Brain pericyte (primary cell): Measurements from ENCODE around the gene SNX32.
A peak's percentile ranks its signal among the peaks of the same experiment; 100 is the strongest.

Experiments used
- DNase-seq: peaks from one replicate; pipeline ENCODE4 v3.0.0-alpha.2; 2012; ENCODE audit warnings: low read depth, low spot score

The SNX32 gene

DNA sequence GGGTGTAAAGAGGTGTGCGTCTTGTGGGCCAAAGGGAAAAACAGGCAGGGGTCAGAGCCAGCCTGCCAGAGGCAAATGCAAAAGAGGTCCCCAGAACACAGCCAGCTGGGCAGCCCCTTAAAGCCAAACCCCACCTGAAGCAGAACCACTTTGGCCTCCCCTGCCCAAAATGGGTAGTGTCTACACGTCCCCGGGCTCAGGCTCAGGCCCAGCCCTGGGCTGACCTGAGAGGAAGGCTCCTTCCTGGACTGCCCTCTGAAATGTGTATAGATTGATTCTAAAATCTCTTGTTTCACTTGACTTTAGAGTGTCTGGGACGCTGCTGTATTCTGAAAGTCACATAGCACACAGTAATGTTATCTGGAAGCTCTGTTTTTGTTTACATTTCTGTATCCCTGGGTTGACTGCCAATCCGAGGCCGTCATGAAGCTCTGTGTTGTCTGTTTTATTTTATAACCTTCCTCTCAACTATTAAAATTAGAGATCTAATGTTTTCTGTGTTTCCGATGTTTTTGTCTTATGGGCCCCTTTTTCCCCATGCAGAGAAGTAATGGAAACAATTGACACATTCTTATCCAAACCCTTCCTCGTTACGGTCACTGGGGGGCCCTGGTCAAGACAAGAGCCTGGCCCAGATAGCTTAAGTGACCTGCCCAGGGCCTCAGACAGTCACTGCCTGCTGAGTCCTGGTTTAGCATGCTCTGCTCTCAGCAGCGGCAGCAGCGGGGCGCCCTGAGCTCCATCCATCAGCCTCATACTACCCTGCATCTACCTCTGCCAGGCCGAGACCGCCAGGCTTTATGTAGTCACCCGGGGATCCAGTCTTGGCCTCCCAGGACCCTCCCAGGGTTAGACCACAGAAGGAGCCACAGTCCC lies 36.8 kb upstream of the SNX32 start:
- no peak for DNase-seq

DNA sequence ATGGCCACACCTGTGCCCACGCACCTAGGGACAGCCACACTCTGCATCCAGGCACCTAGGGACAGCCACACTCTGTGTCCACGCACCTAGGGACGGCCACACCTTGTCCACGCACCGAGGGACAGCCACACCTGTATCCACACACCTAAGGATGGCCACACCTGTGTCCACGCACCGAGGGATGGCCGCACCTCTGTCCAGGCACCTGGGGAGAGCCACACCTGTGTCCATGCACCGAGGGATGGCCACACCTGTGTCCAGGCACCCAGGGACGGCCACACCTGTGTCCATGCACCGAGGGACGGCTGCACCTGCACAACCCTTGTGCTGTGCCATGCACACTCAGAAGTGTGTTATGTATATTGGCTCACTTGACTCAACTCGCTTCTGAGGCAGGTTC lies 36.1 kb upstream of the SNX32 start:
- no peak for DNase-seq

DNA sequence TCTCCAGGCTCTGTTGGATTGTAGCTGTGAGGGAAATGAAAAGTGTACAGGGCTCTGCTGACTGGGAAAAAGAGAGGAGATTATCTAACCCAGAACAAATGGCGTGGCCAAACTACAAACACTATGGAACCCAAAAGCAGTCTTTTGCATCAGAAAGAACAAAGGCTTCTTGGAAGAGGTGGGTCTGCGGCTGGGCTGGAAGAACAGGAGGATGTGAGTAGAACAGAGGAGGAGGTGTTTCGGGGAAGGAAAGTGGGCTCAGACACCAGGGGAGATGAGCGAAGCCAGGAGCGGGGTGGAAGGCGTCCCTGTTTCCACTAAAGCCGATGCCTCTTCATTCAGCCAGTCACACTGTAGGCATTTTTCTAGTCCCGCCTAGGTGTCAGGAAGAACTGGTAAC lies 34.9 kb upstream of the SNX32 start:
- DNase-seq, result no peak

DNA sequence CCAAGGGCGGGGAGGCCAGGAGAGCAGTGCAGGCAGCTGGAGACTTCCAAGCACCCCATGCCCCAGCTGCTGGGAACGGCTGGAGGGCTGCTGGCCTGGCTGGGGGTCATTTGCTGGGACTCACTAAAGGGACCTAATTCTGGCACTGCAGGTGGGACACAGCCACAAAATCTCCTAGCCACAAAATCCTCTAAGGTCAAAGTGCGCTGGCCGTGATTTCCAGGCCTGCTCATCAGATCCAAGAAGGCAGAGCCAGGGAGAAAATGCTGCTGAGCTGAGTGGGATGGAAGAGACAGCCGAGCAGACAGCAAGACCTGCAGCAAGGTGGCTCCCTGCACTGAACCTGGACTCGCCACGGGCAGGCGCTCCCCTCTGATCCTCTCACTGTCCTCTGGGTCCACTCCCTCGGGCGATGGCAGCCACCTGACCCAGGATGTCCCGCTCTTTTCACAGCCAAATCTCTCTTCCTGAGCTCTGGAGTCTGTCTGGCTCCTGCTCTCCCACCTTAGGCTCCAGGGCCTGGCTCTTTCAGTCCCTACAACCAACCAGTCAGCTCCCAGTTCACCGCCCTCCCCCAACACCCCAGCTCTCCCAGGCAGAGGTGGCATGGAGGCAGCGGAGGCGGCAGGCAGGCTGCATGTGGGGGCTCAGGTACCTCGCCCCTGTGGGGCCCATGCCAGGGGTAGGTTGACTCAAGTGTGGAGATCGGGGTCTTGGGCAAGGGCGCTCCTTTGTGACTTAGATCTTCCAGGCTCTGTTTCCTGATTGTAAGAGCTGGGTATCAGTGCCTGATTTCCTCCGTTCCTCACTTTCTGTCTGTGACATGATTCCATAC lies 32.4 kb upstream of the SNX32 start:
- DNase-seq, result no peak

DNA sequence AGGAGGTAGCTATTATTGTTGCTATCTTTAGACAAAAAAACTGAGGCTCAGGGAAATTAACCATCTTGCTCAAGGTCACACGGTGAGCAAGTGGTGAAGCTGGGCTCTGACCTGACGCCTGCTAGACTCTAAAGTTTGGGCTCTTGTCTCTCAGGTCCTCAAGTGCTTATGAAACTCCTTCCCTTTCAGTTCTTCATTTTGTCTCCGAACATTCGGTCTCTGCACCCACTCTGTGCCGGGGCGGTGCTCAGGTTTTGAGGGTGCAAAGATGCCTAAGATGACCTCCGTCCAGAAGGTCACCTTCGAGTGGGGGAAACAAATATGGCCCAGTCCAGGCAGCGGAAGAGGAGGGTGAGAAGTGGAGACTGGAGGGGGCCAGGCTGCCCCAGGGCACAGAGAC lies 30.9 kb upstream of the SNX32 start:
- no peak for DNase-seq

DNA sequence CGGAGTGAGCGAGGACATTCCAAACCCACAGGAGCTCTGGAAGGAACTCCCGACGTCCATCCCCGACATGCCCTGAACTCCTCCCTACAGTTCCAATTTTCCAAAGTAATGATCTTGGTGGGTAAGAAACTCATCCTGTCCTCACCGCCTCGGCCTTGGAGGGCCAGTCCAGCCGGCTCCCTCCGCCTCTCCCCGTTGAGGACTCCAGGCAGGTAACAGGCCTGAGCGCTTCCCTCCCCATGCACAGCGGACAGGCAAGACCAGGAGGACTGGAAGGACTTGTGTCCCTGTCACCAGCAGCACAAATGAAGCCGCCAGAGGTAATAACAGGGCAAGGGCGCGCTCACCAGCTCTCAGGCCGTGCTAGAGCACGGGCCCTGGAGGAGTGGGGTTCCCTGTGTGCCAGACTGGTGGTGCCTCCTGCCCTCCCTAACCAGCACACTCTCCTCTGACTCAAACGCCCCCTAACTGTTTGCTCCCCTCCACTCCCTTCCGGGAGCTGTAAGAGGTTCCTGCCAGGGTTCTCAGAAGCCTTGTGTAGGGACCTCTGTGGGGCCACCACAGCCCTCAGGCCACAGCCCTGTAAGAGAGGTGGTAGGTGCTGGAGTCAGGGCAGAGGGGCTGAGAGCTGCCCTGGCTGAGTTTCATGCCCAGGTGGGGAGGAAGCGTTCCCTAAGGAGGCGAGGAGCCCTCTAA lies 29.8 kb upstream of the SNX32 start:
- no peak for DNase-seq

DNA sequence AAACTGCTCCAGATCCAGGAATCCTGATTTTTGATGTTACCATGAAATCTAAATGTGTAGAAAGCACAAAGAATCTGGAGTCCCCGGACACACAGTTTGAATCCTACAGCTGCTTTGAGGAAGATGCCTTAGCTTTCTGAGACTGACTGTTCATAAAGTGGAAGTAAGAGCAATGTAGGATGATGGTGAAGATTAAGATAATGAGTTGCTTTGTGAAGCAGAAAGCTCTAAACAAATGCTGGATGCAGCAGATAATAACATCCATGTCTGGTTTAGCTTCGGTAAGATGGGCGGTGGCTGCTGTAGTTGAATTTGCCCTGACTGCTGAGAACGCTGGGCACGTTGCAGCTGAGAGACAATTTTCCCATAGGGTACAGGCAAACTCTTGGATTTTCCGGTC lies 26.8 kb upstream of the SNX32 start:
- DNase-seq, result no peak

DNA sequence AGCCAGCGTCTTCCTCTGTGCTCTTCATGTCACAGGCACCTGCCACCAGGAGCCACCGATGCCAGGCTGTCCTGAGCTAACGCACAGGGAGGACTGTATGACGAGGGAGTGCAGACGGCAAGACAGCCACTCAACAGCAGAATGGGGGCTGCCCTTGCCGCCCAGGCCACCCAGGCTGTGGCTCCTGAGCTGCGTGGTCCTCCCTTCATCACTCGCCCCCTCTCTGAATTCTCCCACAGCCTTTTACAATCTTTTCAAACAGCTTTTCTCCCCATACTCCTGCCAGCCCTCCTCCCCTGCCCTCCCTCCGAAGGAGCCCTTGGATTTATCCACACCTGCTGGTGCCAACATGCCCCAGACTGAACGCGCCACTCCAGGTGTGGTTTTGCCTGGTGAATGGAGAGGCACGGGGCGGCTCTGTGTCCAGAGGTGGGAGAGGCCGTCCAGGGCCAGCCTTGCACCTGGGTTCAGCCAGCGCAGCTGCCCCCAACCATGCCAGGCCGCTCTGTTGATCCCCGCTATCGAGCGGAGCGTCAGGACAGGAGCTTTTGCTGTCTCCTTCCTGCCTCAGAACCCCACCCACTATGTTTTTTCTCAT lies 24.9 kb upstream of the SNX32 start:
- no peak for DNase-seq

DNA sequence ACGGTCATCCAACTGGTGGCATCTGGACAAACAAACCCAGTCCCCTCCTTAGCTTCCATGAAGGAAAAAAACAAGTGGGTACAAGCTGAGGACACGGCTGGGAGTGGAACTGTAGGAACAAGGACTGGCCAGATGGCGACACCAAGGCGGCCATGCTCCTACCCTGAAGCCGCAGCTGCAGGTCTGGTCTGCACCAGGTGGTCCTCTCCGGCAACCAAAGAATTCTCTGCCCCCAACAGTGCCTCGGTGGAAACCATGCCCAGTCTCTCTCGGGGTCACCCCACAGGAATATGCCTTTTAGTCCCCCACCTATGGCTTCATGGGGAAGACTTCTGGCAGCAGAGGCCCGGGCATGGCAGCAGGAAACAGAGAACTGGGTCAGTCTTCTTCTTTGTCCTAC lies 24.3 kb upstream of the SNX32 start:
- no peak for DNase-seq

DNA sequence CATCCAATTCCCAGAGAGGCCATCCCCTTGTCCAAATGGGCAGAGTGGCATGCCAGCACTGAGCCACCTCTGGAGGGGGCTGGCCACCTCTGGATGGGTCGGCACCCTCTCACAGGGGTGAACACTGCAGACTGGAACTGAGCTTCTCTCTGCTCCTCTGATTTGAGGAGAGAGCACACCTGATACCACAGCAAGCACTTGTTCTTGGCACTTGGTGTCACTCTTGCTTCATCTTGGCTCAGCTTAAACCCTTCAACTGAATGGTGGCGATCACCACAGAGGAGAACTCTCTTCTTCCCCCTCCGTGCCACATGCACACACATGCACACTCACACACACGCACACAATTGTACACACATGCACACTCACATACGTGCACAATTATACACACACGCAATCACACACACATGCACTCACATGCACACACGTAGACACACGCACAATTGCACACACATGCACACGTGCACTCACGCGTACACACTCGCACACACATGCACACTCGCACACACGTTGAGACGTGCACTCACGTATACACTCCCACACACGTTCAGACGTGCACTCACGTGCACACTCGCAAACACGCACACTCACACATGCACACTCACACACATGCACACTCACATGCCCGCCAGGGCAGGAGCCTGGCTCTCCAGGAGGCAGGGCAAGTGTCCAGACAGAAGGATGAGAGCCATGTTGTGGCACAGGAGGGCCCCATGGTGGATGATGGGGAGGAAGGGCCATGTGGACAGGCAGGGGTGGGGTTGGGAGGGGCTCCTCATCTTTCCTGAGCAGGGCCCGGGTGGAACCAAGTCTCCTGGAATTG lies 23.5 kb upstream of the SNX32 start:
- no peak for DNase-seq

DNA sequence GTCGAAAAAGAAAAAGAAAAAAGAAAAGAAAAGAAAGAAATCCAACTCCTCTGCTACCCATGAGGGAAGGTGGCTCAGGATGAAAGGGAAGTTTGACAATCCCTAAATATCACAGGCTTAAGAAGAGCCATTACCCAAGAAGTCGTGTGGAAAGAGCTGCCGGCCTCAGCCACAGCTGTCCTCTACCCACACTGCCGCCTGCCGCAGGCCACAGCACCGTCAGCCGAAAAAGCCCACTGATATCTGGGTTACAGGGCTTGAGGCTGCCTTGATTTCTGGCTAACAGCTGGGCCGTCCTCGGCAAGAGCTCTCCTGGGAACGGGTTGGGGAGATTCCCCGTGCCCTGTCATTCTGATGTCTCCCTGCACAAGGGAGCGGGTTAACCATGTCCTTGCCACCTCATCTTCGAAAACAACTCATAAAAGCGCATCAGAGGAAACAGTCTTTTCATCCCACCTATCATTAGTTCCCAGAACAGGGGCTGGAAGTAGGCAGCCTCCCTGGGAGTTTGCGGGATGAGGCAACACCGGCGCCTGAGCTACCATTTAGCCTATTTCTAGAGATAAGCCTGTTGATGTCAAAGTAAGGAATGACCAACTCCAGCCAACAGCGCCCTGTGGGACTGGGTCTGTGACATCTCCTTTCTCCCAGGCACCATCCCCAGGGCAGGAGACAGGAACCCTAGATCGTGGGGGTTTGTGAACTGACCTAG lies 21.8 kb upstream of the SNX32 start:
- DNase-seq, result no peak

DNA sequence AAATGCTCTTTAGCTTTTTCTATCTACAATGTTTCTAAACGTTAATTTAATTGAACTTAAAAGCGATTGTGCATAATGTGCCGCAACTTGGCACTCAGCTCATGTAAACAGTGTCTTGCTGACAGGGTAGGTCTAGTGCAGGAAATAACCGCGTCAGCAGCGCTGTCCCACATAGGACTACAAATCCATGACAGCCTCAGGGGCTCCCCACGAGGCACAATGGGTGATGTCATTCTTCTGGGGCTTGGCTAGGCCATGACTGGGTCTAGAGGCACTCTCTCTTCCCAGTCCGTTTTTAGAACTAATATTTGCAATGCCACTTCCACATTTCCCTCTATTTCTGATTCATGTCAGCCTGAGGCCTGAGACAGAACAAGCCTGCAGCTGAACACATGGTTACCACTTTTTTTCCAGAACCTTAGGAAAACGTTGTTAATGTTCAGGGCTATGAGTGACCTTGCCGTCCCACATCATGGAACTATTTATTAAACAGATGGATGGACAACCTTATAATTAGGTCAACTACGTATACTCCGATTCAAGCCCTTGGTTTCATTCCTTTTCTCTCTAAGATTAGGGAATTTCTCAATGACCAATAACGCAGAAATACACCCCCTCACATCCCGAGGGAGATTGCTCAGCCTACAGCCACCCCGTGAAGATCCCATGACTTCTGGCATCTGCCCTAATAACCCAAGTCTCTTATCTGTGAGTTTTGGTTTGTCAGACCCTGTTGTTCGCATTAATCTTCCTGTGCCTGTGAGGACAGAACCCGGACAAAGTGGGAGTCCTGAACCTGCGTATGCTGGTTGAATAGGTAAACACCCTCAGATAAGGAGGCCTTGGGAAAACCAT lies 19.4 kb upstream of the SNX32 start:
- DNase-seq, result no peak

DNA sequence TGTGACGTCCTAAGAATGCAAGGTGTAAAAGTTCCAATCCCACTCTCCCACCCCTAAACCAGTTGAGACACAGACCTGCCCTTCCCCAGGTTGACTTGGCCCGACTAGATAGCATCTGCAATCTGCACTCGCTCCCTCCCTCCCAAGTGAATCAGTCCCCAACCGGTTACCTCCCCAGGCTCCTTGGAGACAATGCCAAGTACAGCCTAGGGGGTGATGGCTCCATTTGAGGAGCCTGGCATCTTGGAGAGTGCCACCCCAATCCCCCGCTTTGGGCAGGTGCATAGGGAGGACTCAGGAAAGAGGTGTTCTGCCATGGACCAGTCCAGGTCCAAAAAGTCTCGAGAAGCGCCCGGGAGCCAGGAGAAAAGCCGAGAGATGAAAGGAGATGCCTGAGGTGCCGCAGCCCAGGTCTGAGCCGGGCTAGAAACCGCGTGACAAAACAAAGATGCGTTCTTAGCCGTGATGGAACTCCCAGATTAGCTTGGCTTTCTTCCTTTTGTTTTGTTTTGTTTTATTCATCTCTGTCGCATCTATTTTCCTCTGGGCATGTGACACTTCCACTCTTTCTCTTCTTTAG lies 18.7 kb upstream of the SNX32 start:
- no peak for DNase-seq

DNA sequence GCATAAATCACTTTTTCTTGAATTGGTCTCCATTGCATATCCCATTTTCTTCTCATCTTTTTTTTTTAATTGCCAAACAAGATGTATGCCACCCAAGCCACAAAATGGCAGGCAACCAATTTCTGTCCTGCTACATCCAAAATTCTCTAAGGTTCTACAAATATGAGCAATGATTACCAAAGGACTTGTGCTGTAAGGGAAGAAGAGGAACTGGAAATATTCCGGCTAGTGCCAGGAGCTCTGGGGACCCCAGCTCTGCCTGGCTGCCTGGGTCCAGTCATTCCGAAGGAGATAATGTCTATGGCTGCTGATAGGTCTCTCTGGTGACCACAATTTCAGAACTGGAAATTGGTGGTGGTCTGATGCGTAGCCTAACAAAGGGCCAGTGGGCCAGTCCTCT lies 17.1 kb upstream of the SNX32 start:
- DNase-seq, result no peak

DNA sequence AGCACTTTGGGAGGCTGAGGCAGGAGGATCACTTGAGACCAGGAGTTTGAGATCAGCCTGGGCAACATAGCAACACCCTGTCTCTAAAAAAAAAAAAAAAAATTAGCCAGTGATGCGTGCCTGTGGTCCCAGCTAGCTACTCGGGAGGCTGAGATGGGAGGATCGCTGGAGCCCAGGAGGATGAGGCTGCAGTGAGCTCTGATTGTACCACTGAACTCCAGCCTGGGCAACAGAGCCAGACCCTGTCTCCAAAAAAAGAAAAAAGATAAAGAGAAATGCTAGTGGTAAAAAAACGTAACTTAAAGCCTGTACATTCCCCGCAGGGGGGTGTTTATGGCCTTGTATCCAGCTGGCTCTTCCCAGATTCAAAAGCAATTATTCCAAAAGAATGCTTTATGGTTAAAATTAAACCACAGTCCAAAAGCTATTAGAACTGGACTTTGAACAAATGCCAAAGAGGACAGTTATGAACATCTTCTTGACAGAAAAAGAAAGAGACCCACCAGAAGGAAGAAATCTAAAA lies 16.4 kb upstream of the SNX32 start:
- no peak for DNase-seq

DNA sequence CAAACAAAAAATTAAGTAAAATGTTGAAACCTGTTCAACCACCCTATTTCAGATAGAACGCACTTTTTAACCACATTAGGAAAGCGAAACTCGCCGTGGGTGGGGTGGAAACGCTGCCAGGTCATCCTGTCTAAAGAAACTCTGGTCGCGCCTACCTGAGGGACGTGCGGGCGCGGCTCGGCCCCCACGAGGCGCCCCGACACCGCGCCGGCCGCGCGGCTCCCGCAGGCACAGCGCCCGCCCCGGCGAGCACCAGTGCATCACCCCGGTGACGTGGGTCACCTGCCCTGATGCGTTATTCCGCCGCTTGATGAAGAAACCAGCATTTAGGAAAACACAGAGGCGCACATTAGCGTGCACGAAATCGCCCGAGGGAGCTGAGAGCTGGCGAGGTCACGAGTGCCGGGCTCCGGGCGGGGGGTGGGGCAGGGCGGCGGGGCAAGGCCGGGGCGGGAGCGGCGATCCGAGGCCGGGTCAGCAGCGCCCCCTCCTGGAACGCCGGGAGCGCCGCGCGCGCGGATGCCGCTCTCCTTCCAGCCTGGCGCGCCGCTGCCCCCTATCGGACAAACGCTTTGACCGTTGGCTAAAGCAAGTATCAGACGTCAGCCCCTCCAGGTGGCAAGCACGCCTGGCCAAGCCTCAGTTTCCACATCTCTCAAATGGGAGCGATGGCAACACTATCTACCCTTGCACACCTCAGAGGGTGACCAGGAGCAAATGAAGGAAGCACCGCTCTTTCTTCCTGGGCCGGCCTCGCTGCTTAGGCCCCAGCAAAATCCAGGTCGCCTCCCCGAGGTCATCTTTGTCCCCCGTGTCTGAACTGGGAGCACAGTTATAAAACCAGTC lies 15.7 kb upstream of the SNX32 start:
- peak; percentile 48 for DNase-seq

DNA sequence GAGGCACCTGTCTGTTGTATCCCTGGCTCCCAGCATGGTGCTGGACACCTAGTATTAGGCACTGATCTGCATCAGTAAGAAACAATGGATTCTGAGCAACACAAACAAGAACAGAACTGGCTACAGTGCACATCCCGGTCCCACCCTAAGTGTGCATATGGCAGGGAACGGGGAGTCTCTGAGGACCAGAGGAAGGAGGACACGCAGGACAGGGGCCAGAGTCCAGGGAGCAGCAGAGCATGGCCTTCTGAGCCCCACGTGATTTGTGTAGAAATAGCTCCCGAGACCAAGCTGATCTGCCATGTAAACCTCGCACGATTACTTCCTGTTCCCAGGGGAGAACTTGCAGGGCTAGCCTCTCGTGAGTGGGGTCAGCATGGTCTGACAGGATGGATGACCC lies 12.7 kb upstream of the SNX32 start:
- DNase-seq, result no peak
